HG03139 (cell line): ENCODE data around the gene CPSF3.
"Not testable (repeated sequence)": the region's sequence is repeated elsewhere in the genome, so short reads cannot be mapped to it uniquely, and the experiment has no call there.

ENCODE experiments used
- ATAC-seq: cut with Tn5 transposase; IDR thresholded peaks from one replicate; pipeline ENCODE4 v1.9.1; 2021; ENCODE audit not compliant: unreplicated experiment

Gene CPSF3

DNA sequence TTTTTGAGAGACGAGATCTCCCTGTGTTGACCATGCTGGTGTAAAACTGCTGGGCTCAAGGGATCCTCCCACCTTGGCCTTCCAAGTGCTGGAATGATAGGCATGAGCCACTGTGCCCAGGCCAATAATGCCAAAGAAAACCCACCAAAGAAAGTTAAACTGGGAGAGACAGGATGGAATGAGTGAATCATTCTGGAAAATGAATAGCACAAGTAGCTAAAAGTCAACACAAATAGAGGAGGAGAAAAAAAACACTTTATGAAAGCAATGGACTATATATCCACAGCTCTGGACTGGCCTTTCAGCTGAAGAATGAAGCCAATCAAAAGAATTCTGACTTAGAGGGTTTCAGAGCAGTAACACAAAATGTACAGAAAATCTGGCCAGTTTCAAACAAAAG lies 74.8 kb downstream of the CPSF3 start:
- ATAC-seq, result no peak

- ATAC-seq, result no peak
Observed at GRCh38 chr2:9508931-9509330, 85.5 kb downstream of the CPSF3 start.

- ATAC-seq, result not testable (repeated sequence)
Observed at GRCh38 chr2:9513946-9514345, 90.5 kb downstream of the CPSF3 start.

DNA sequence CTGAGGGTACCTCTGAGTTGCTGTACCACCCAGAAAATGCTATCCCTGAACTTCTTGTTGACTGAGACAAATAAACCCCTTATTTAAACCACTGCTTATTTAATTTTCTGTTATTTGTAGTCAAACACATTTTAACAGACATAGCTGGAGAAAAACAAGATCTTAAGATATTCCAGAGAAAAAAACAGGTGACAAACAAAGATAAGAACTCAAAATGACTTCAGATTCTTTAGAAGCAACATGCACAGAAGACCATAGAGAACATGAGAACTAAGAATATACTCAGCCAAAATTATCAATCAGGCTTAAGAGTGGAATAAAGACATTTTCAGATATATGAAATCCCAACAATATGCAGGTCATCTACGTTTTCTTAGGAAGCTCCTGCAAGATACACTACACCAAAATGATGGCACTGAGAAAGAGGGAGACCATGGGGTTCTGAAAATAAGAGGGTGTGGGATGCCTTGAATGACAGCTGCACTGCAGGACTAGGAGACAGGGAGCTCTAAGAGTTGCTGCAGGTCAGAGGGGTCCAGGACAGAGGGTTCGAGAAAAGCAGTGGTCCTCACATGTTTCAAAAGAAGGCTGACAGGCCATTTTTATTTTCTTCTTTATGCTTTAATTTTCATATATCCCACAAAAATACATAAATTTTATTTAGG lies 93.8 kb downstream of the CPSF3 start:
- ATAC-seq, result no peak

DNA sequence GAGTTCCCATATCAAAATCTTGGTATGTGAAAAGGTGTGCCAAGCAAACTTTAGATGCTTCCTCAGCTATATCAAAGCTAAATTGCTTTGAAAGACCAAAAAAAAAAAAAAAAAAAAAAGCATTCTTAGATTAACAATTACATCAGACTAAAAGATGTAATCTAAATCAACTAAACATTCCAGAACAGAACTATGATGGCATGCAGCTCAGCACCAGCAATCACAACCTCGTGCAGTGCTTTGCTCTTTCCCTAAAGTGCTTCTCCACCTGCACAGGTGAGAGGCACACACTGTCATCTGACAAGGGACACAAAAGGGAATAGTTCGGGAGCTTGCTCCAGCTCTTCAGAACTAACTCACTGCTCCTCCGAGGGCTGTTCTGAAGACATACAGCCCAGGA lies 94.7 kb downstream of the CPSF3 start:
- ATAC-seq, result no peak

- ATAC-seq, result no peak
Observed at GRCh38 chr2:9518780-9519179, 95.3 kb downstream of the CPSF3 start.

DNA sequence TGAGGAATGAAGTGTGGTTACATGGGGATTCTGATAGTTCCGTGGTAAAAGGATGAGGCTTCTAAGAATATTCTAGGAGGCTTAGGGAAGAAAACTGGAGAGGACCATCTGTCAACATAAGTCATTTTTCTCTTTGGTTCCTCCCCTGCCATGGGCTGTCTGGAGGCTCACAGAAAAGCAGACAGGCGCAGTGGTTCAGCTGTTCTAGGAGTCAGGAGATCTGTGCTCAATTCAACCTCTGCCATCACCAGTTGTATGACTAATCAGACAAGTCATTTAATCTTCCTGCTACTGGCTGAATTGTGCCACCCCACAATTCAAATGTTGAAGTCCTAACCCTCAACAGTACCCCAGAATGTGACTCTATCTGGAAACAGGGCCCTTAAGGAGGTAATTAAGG lies 95.8 kb downstream of the CPSF3 start:
- ATAC-seq, result no peak
